Cardiac muscle cell (in vitro differentiated cells and primary cell): ENCODE results near the gene SMC1B. TPM values are rescaled to one million over a fixed set of nuclear protein-coding genes. Genes with fewer than 3 reads are reported as not detected.

Experiments
- DNase-seq, 2 donors: peaks; one replicate each; pipeline versions ENCODE4 v3.0.0 to v3.0.0-alpha.2; 2010 to 2017; ENCODE audit warnings: low read depth in 1 of 2, low spot score in 1 of 2
- H3K27ac ChIP-seq: fragments of 200-600 bp; sonication (generic); 2 replicates; pipeline ENCODE4 v1.5.1; 2016
- H3K27me3 ChIP-seq: fragments of 200-600 bp; sonication (generic); 2 replicates; pipeline ENCODE4 v1.6.0; 2016; ENCODE audit warnings: control low read depth
- H3K36me3 ChIP-seq: fragments of 200-600 bp; sonication (generic); 2 replicates; pipeline ENCODE4 v1.5.1; 2016; ENCODE audit warnings: control low read depth
- H3K4me1 ChIP-seq: fragments of 200-600 bp; sonication (generic); 2 replicates; pipeline ENCODE4 v1.8.1; 2017; ENCODE audit warnings: low read depth, mild to moderate bottlenecking, mixed run types
- H3K4me3 ChIP-seq: fragments of 200-600 bp; sonication (generic); 2 replicates; pipeline ENCODE4 v1.5.1; 2016; ENCODE audit warnings: mild to moderate bottlenecking
- H3K9me3 ChIP-seq: fragments of 200-600 bp; sonication (generic); 2 replicates; pipeline ENCODE4 v1.5.1; 2017; ENCODE audit warnings: low read depth, mild to moderate bottlenecking, control low read depth
- CTCF ChIP-seq: IDR thresholded peaks from 2 replicates; pipeline ENCODE4 v1.5.1; 2012; ENCODE audit warnings: low read depth, mild to moderate bottlenecking, low read length
- polyA plus RNA-seq: library from polyadenylated mRNA; unstranded; fragments of >200 nt; fragmentation: Nextera tagmentation; extraction: Ambion mirVana; gene quantifications from 2 replicates; pipeline ENCODE4 v1.2.1, GENCODE V29; 2016
- total RNA-seq: library from RNA; depleted of rRNA; stranded (reverse); fragments of >200 nt; gene quantifications from 2 replicates; pipeline ENCODE4 v1.2.3, GENCODE V29; 2016

Gene SMC1B
- total and polyA plus RNA-seq, 2 experiments from 2014 or later, result 0.15 TPM; not detected in 1

DNA sequence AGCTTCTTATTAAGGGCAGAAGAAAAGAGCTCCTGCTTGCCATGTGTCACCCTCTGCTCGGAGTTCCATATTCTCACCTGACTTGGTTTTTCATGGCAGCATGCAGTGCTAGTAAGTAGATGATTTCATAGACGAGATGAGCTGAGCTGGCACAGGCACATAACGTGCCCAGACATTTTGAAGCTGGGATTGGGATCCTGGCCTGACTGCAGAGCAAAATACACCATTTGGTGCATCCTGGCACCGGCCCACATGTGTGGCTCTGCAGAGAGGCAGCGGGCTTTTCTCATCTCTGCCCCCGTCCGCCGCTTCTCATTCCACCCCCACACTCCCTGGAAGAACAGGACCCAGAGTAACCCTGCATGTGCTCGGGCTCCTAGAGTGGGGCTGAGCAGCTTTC is 78.9 kb downstream of the SMC1B start:
- Histone ChIP-seq H3K27ac (peak overlapping the region; percentile 71), H3K36me3 (peaks cover 42% of the 10 kb centered on the region), H3K4me1 (peaks cover 15% of the 10 kb centered on the region), H3K9me3 (no peaks in the 10 kb centered on the region), H3K4me3 (no peak overlapping the region), H3K27me3 (no peaks in the 10 kb centered on the region)
- no peak for TF ChIP-seq CTCF
- DNase-seq, result no peak

DNA sequence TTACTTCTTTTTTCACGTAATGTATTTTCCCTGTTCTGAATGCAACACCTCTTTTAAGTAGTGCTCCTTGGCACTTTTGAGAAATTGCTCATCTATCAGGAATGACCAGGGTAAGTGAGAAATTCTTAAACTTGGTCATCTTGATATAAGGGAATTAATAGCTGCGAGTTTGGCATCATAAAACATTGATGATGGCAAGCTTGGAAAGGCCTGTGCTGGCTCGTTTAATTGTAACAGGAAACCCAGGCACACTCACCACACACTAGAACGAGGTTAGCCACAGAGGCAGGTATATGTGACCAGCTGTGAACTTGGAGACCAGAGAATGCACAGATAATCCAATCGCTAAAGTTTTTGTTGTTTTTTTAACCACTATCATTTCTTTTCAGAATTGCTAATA is 79.3 kb downstream of the SMC1B start:
- peak overlapping the region; percentile 71 for H3K27ac ChIP-seq
- no peak for TF ChIP-seq CTCF
- DNase-seq, result no peak
- H3K9me3 ChIP-seq, result no peaks in the 10 kb centered on the region
- peaks cover 46% of the 10 kb centered on the region for H3K36me3 ChIP-seq
- no peak overlapping the region for H3K4me3 ChIP-seq
- peaks cover 15% of the 10 kb centered on the region for H3K4me1 ChIP-seq
- H3K27me3 ChIP-seq, result no peaks in the 10 kb centered on the region

DNA sequence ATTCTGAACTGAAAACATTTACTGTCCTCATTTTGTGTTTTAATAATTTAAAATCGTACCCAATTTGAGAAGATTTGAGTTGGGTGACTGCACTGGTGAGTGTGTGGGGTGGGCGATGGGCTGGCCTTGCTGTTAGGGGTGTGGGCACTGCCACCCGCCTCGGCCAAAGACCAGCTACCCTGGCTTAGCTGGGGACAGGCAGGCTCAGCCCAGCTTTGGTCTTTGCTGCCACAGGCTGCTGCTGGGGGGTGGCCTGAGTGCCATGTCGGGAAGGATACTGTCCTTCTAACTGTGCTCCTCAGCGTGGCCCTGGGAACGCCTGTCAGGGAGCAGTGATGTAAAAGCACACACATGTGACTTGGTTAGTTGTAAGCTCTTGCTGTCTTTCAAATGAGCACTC is 81.4 kb downstream of the SMC1B start:
- Histone ChIP-seq H3K4me1 (peaks cover 15% of the 10 kb centered on the region), H3K27me3 (no peaks in the 10 kb centered on the region), H3K9me3 (no peaks in the 10 kb centered on the region), H3K27ac (no peak overlapping the region), H3K36me3 (peaks cover 42% of the 10 kb centered on the region), H3K4me3 (no peak overlapping the region)
- TF ChIP-seq CTCF, result no peak
- DNase-seq, result no peak

GRCh38 chr22:45331486-45331885 is 81.9 kb downstream of the SMC1B start:
- no peak for TF ChIP-seq CTCF
- peaks cover 38% of the 10 kb centered on the region for H3K36me3 ChIP-seq
- H3K27me3 ChIP-seq, result no peaks in the 10 kb centered on the region
- H3K9me3 ChIP-seq, result no peaks in the 10 kb centered on the region
- no peak for DNase-seq
- peaks cover 15% of the 10 kb centered on the region for H3K4me1 ChIP-seq
- H3K27ac ChIP-seq, result no peak overlapping the region
- no peak overlapping the region for H3K4me3 ChIP-seq

DNA sequence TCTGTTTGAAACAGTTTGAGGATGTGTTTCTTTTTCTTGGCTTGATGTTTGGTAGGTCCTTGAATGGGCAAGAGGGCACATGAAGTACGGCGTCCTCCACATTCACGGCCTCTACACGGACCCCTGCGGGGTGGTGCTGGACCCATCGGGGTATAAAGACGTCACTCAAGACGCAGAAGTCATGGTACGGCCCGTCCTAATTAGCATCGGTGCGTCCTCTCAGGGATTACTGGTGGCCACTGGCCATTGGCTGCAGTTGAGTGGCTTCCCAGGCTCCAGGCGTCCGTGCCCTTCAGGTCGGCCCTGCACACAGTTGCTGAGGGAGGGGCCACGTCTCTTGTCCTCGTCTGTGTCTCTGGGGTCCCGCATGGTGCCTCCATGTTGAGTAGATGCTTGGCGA is 82.9 kb downstream of the SMC1B start:
- TF ChIP-seq CTCF, result no peak
- no peak overlapping the region for H3K4me3 ChIP-seq
- no peak for DNase-seq
- H3K27me3 ChIP-seq, result no peaks in the 10 kb centered on the region
- no peak overlapping the region for H3K27ac ChIP-seq
- H3K36me3 ChIP-seq, result peaks cover 29% of the 10 kb centered on the region
- peaks cover 15% of the 10 kb centered on the region for H3K4me1 ChIP-seq
- no peaks in the 10 kb centered on the region for H3K9me3 ChIP-seq

GRCh38 chr22:45329530-45329936 is 83.9 kb downstream of the SMC1B start:
- H3K27me3 ChIP-seq, result no peaks in the 10 kb centered on the region
- TF ChIP-seq CTCF, result no peak
- H3K9me3 ChIP-seq, result no peaks in the 10 kb centered on the region
- H3K4me1 ChIP-seq, result peaks cover 18% of the 10 kb centered on the region
- peaks cover 27% of the 10 kb centered on the region for H3K36me3 ChIP-seq
- no peak for DNase-seq
- no peak overlapping the region for H3K27ac ChIP-seq
- H3K4me3 ChIP-seq, result no peak overlapping the region
